OCI-M1 (cell line): ENCODE measurements around the gene SIAE.
"Not testable (repeated sequence)": the region's sequence is repeated elsewhere in the genome, so short reads cannot be mapped to it uniquely, and the experiment has no call there.

Experiments used
- DNase-seq: peaks from one replicate; lab custom pipeline; 2025; lab: John Stamatoyannopoulos, UW

Gene SIAE

DNA sequence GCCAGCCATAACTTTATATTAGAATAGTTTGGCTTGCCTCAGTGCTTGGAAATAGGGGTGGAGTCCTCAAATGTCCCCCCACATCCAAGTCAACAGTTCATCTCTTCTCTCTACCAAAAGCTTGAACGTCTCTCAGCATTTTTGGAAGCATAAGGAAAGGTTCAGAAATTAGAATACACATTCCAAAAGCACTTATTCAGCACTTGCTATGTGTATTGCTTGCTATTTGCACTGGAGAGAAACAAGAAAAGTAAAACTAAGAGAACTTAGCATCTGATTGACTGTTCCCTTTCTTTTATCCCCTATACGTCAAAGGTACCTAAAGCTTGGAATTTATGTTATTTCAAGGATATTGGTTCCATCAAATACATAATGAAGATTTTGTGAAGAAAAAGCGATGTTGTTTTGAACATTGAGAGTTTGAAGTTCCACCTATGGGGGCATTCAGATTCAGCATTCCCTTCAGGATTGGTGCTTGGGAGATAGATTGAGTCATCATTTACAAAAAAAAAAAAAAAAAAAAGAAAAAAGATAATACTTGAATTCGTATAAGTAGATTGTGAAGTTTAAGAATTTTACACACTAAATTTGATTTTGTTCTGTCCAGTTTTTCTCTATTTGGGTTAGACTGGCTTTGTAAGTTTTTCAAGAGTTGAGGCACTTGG lies 49.5 kb downstream of the SIAE start:
- no peak for DNase-seq

- peak; percentile 97 for DNase-seq
Measured at GRCh38 chr11:124622531-124623451, 50.7 kb downstream of the SIAE start, which contains the start of gene TBRG1. Gene TBRG1 (plus strand): TSS chr11:124622864. CDS start chr11:124623084, 220 bp downstream.

DNA sequence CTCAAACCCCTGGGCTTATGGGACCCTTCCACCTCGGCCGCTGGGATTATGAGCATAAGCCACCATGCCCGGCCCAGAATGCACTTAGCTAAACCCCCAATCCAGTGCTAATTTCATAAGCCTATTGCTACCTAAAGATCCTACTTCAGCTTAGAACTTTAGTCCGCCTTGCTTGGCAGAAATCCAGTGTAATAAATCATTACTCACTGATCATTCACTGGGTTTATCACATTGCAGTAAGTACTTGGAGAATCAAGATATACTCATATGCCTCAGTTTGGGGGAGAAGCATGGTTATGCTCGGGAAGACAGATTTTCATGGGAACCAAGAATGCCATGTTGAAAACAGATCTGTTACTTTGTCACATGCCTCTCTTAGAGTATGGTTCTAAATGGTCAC lies 54.7 kb downstream of the SIAE start:
- DNase-seq, result no peak

- DNase-seq, result no peak
Measured at GRCh38 chr11:124612567-124613246, 60.8 kb downstream of the SIAE start.

DNA sequence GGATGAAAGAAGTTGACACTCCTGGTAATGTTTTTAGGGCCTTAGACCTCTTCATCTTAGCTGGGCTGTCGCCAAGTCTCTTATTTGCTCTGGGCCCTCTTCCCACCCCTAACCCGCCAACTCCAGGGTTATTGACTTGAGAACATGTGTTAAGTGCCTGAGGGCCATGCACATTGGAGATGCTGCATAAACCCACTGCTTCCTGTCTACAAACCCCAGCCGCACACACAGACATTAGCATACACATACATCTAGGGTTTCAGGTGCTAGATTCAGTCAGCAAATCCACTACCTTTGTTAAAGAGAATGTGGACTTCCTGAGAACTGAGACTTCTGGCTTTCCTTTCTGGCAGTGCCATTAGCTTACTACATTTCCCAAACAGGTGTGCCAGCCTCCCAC lies 61.5 kb downstream of the SIAE start:
- DNase-seq, result no peak

DNA sequence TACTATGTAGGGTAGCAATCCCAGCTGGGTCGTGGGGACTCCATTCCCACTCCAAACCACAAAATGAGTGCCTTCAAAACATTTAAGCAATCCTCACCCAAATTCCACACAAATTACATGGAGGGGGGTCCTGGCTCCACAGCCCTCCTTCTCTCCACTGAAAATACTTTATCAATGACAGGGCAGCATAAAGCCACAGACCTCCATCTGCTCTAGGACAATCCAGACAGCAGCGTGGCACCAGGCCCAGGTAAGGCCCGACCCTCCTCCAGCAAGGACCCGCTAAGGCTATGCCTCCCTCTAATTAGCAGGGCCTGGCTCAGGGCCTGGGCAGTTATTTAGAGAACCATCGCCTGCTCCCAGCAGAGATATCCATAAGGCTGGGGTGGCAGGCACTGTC lies 62.5 kb downstream of the SIAE start, which contains the start of gene PANX3:
Gene PANX3, plus strand, starts transcription at position 365 of the 400 bp plus-strand sequence. CDS start 129 bp downstream, outside the sequence.
- DNase-seq, result no peak

GRCh38 chr11:124610295-124610694 lies 63.2 kb downstream of the SIAE start:
- no peak for DNase-seq

- DNase-seq, result peak; percentile 90
Measured at GRCh38 chr11:124608147-124608546, 65.4 kb downstream of the SIAE start.

DNA sequence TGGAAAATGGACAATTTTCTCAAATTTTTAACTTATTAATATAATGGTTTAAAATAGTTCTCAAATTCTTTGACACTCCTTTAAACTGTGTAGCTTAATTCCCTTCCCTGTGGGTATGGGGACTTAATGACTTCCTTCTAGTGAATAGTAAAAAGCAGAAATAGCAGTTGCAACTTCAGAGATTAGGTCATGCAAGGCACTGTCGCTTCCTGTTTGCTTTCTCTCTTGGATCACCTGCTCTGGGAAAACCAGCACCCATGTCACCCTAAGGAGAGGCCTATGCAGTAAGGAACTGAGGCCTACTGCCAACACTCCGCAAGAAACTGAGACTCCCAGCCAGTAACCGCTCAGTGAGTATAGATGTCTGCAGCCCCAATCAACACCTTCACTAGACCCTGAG lies 67.8 kb downstream of the SIAE start:
- peak; percentile 72 for DNase-seq

DNA sequence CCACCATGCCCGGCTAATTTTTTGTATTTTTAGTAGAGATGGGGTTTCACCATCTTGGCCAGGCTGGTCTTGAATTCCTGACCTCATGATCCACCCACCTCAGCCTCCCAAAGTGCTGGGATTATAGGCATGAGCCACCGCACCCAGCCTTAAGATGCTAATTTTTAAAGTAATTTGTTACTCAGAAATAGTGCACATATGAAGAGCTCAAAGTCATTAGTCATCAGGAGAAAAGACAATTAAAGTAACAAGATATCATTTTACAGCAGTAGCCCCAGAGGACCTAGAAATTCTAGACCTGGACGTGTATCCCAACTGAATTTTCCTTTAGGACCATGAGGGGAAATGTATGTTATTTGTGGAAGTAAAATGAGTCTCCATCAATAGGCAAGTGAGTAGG lies 70.8 kb downstream of the SIAE start:
- DNase-seq, result not testable (repeated sequence)

DNA sequence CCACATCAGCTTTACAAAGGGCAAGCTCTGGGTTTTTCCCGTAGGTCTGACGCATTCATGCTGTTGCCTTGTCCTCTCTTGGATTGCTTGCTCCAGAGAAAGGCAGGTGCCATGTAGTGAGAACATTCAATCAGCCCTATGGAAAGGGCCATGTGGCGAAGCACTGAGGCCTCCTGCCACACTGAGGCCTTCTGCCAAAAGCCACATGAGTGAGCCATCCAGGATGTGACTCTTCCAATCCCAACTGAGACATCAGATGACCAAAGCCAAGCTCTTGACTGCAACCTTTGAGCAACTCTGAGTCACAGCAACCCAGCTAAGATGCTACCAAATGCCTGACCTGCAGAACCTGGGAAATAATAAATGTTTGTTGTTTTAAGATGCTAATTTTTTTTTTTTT lies 71.3 kb downstream of the SIAE start:
- no peak for DNase-seq

DNA sequence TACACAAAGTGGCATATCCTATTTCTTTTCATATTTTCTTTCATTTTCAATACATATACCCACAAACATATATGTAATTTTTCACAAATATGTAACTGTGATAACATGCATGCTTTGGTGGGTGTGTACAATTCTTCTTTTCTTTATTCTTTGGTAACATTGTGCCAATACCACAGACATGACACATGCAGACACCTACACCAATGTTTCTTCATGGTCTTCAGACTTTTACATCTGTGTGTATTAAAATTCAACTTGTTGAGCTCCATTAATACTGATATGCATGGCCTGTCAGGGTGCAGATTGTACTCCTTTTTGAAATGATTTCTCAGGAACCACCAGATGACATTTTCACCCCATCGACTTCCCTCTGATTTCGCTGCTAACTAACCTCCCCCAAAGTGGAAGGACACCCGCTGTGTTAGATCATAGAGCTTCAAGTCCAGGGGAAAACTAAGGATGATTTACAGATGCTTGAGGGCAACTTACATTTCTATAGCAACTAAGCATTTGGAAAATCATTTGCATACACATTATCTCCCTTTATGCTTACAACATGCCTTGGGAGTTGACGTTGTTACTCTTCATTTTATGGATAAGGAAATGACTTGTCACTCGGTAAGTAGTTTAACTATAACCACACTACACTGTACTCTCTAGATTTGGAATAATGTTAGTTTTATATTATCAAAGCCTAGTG lies 72.8 kb downstream of the SIAE start:
- DNase-seq, result no peak

- DNase-seq, result no peak
Measured at GRCh38 chr11:124597626-124598025, 75.9 kb downstream of the SIAE start.

- no peak for DNase-seq
Measured at GRCh38 chr11:124595302-124595701, 78.2 kb downstream of the SIAE start.

DNA sequence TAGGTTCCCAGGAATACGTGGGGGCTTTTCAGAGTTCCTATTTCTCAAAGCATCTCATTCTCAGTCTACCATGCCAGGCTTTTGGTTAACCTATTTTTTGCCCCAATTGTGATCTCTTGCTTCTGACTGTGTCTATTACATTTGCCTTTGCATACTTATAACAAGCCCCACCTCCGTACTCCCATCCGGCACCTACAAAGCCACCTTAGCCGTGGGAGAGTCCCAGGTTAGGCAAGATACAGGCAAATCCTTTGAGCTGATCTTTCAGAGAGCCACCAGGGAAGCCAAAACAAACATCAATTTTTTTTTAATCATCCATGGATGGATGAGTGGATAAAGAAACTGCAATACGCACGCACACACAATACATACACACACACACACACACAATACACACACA lies 80.9 kb downstream of the SIAE start:
- no peak for DNase-seq

DNA sequence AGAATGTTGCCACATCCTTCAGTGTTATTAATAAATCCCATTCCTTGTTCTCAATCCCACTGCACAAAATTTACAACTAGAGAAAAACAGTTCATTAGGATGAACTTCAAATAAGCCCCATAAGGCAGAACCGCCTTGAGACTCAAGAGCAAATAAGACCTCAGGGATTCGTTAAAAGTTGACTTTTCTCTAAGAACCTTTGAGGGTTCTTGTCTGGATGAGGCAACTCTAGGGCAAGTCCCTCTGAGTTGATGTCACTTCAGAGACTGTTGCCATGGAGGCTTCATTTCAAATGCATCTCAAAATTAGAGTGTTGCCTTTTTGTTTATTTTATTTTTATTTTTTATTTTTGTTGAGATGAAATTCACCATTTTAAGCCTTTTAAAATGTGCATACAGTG lies 82.1 kb downstream of the SIAE start:
- peak; percentile 28 for DNase-seq

DNA sequence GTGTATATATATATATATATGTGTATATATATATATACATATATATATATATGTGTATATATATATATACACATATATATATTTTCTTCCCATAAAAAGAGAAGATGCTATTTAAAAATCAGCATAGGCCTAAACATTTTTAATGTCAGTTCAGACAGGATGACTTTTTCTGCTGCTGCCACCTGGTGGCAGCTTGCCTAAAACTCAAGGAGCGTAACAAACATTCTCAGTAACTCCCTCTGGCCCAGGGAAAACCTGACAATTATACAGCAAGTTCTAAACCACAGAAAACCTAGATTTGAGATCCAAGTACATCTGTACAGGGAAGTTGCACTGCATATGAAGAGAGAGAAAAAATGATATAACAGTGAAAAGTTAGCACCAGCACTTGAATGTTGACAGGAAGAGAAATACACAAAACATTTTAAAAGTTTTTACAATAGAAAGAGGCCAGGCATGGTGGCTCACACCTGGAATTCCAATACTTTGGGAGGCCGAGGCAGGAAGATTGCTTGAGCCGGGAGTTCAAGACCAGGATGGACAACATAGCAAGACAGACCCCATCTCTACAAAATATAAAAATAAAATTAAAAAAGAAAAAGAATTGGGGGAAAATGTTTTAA lies 87.2 kb downstream of the SIAE start:
- DNase-seq, result peak; percentile 95

DNA sequence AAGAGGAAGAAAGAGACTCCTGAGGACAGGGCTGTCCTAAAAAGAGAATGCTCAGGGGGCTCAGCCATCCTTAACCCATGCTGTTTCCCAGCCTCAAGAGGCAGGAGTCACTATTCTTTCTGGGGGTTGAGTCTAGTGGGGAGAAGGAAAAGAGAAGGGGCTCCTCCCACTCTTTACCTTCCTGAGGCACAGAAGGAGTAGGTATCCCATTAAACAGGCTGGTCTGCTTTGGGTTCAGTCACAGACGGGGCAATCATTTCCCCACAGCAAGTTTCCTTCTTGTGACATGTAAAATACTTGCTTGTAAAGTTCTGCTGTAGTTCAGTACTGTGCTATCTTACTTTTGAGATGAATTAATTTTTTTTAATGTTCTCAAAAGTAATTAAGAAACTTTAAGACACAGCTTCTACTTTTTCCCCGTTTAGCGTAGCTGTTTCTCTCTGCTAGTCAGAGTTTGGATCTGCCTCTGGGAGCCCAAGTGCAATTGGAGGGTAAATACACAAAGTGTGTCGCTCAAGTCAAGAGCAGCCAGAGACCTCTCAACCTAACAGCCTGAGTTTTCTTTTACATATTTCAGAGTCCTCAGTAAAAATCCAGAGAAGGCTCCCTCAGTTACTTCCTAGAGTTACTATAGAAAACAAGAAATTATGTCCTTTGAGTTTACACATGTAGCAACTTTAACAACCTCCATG lies 88.7 kb downstream of the SIAE start:
- no peak for DNase-seq

GRCh38 chr11:124583781-124584180 lies 89.8 kb downstream of the SIAE start:
- DNase-seq, result no peak
